Astrocyte (in vitro differentiated cells and primary cell): ENCODE data around the gene MAPK8IP3. TPM values are rescaled to one million over a fixed set of nuclear protein-coding genes. Genes with fewer than 3 reads are reported as not detected.

Source experiments
- DNase-seq: peaks from one replicate; pipeline ENCODE4 v3.0.0-alpha.2; 2010; ENCODE audit warnings: low read depth
- FAIRE-seq: peaks from 2 replicates; lab custom pipeline; 2011; peaks lifted over from hg19 to GRCh38; lab: Jason Lieb, UNC
- H2AFZ ChIP-seq: 2 replicates; pipeline ENCODE4 v1.6.0; 2012; ENCODE audit warnings: low read depth, low read length, inconsistent platforms
- H3K27ac ChIP-seq: 2 replicates; pipeline ENCODE4 v1.5.1; 2011; ENCODE audit warnings: low read depth, low read length, inconsistent platforms
- H3K27me3 ChIP-seq: 2 replicates; pipeline ENCODE4 v1.6.0; 2011; ENCODE audit warnings: low read length, inconsistent platforms; ENCODE audit not compliant: insufficient read depth
- H3K36me3 ChIP-seq: 2 replicates; pipeline ENCODE4 v1.5.1; 2011; ENCODE audit warnings: low read length, inconsistent platforms; ENCODE audit not compliant: insufficient read depth
- H3K4me1 ChIP-seq: 2 replicates; pipeline ENCODE4 v1.5.1; 2011; ENCODE audit warnings: low read length, inconsistent platforms; ENCODE audit not compliant: insufficient read depth
- H3K4me2 ChIP-seq: 2 replicates; pipeline ENCODE4 v1.6.0; 2012; ENCODE audit warnings: low read length, inconsistent platforms
- H3K4me3 ChIP-seq: 2 replicates; pipeline ENCODE4 v1.5.1; 2011; ENCODE audit warnings: low read depth, mild to moderate bottlenecking, low read length, inconsistent platforms; ENCODE audit not compliant: insufficient read depth
- H3K79me2 ChIP-seq: 2 replicates; pipeline ENCODE4 v1.6.0; 2012; ENCODE audit warnings: mild to moderate bottlenecking, low read length, inconsistent platforms; ENCODE audit not compliant: insufficient read depth
- H3K9ac ChIP-seq: 2 replicates; pipeline ENCODE4 v1.6.0; 2012; ENCODE audit warnings: mild to moderate bottlenecking, low read length, inconsistent platforms
- H3K9me3 ChIP-seq: 2 replicates; pipeline ENCODE4 v1.5.1; 2012; ENCODE audit warnings: low read depth, mild to moderate bottlenecking, low read length, inconsistent platforms; ENCODE audit not compliant: insufficient read depth
- H4K20me1 ChIP-seq: 2 replicates; pipeline ENCODE4 v1.6.0; 2012; ENCODE audit warnings: low read length, inconsistent platforms; ENCODE audit not compliant: insufficient read depth
- H3K27ac Mint-ChIP-seq: one replicate; pipeline ENCODE4 v1.8.0; 2021; ENCODE audit warnings: mild to moderate bottlenecking, mixed read lengths; ENCODE audit not compliant: unreplicated experiment
- H3K27me3 Mint-ChIP-seq: one replicate; pipeline ENCODE4 v1.8.0; 2021; ENCODE audit warnings: low read depth, mixed read lengths; ENCODE audit not compliant: unreplicated experiment
- H3K36me3 Mint-ChIP-seq: one replicate; pipeline ENCODE4 v1.8.0; 2021; ENCODE audit warnings: low read depth, mixed read lengths; ENCODE audit not compliant: unreplicated experiment
- H3K4me1 Mint-ChIP-seq: one replicate; pipeline ENCODE4 v1.8.0; 2021; ENCODE audit warnings: low read depth, mixed read lengths; ENCODE audit not compliant: unreplicated experiment
- H3K4me3 Mint-ChIP-seq: one replicate; pipeline ENCODE4 v1.8.0; 2021; ENCODE audit warnings: mild to moderate bottlenecking, moderate library complexity, mixed read lengths; ENCODE audit not compliant: unreplicated experiment
- H3K9me3 Mint-ChIP-seq: one replicate; pipeline ENCODE4 v1.8.0; 2021; ENCODE audit warnings: mild to moderate bottlenecking, mixed read lengths; ENCODE audit not compliant: unreplicated experiment
- EZH2 ChIP-seq: IDR thresholded peaks from 2 replicates; pipeline ENCODE4 v1.6.1; 2012; ENCODE audit warnings: mild to moderate bottlenecking, low read length, inconsistent platforms; ENCODE audit not compliant: insufficient read depth
- total RNA-seq: library from RNA; stranded (reverse); gene quantifications from 2 replicates; pipeline ENCODE4 v1.2.1, GENCODE V29; 2021
- TF ChIP-seq, protein P1 (sequence below): IDR thresholded peaks from 2 replicates; pipeline ENCODE4 v1.5.1; 2011; ENCODE audit warnings: low read depth, mild to moderate bottlenecking, inconsistent platforms, low read length, moderate library complexity; ENCODE audit not compliant: insufficient read depth

MAPK8IP3 gene
- total RNA-seq, 1 donor from 2014 or later: 92.4 TPM

DNA sequence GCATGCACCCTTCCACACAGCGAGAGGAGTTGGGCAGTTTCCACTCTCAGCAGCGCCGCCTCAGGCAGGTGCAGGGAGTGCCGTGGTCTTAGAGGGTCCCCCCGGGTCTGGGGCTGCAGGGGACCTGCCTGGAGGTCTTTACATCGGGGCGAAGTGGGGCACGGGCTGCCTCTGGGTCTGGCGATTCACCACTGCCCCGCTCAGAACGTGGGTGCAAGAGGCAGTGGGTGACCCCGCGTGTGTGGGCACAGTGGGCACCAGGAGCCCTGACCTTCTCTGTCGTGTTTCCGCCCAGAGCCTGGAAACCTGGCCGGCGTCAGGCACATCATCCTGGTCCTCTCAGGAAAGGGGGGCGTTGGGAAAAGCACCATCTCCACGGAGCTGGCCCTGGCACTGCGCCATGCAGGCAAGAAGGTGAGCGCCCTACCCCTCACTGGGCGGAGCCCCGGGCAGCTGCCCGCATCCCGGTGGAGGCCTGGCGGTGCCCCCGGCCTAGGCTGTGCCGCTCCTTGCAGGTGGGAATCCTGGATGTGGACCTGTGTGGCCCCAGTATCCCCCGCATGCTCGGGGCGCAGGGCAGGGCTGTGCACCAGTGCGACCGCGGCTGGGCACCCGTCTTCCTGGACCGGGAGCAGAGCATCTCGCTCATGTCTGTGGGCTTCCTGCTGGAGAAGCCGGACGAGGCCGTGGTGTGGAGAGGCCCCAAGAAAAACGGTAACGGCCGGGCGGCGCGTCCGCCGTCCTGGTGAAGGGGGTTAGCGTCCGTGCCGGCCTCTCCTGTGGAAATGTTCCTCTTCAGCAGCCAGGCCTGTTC lies 80.5 kb downstream of the MAPK8IP3 start:
- TF ChIP-seq, protein P1, sequence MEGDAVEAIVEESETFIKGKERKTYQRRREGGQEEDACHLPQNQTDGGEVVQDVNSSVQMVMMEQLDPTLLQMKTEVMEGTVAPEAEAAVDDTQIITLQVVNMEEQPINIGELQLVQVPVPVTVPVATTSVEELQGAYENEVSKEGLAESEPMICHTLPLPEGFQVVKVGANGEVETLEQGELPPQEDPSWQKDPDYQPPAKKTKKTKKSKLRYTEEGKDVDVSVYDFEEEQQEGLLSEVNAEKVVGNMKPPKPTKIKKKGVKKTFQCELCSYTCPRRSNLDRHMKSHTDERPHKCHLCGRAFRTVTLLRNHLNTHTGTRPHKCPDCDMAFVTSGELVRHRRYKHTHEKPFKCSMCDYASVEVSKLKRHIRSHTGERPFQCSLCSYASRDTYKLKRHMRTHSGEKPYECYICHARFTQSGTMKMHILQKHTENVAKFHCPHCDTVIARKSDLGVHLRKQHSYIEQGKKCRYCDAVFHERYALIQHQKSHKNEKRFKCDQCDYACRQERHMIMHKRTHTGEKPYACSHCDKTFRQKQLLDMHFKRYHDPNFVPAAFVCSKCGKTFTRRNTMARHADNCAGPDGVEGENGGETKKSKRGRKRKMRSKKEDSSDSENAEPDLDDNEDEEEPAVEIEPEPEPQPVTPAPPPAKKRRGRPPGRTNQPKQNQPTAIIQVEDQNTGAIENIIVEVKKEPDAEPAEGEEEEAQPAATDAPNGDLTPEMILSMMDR: no peak
- TF ChIP-seq EZH2: no peak
- H3K4me1 Mint-ChIP-seq: peaks cover 4% of the 10 kb centered on the region
- H3K4me2 ChIP-seq: no peak overlapping the region
- H3K9ac ChIP-seq: no peak overlapping the region
- H3K9me3 Mint-ChIP-seq: no peaks in the 10 kb centered on the region
- no peak overlapping the region for H3K27ac Mint-ChIP-seq
- H3K36me3 Mint-ChIP-seq: peaks cover 2% of the 10 kb centered on the region
- H3K79me2 ChIP-seq: peaks cover 60% of the 10 kb centered on the region
- no peak overlapping the region for H3K27ac ChIP-seq
- no peaks in the 10 kb centered on the region for H3K27me3 ChIP-seq
- FAIRE-seq (no peak), DNase-seq (no peak)
- peaks cover 2% of the 10 kb centered on the region for H3K36me3 ChIP-seq
- no peak overlapping the region for H3K4me3 ChIP-seq
- H3K4me3 Mint-ChIP-seq: no peak overlapping the region
- no peak overlapping the region for H2AFZ ChIP-seq
- no peaks in the 10 kb centered on the region for H3K27me3 Mint-ChIP-seq
- peaks cover 39% of the 10 kb centered on the region for H4K20me1 ChIP-seq
- no peaks in the 10 kb centered on the region for H3K9me3 ChIP-seq
- peaks cover 6% of the 10 kb centered on the region for H3K4me1 ChIP-seq

DNA sequence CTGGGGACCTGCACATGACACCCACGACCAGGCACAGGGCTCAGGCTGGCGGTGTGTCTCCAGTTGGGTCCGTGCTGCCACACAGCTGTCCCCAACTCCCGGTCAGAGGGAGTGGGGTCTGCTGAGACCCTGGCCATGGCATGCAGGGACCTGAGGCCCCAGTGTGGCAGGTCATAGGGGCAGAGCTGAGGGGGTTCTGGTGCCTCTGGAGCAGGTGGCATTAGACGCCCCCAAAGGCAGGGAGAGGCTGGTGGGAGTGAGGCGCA lies 81.0 kb downstream of the MAPK8IP3 start:
- no peak for TF ChIP-seq EZH2
- TF ChIP-seq, protein P1: no peak
- Histone ChIP-seq H3K36me3 (peaks cover 2% of the 10 kb centered on the region), H3K9me3 (no peaks in the 10 kb centered on the region), H3K4me3 (no peak overlapping the region), H2AFZ (no peak overlapping the region), H3K27me3 (no peaks in the 10 kb centered on the region), H3K4me2 (no peak overlapping the region), H3K27ac (no peak overlapping the region), H3K4me1 (peaks cover 4% of the 10 kb centered on the region), H3K9ac (no peak overlapping the region), H4K20me1 (peaks cover 34% of the 10 kb centered on the region), H3K79me2 (peaks cover 55% of the 10 kb centered on the region)
- Mint-ChIP-seq H3K9me3 (no peaks in the 10 kb centered on the region), H3K27me3 (no peaks in the 10 kb centered on the region), H3K4me3 (no peak overlapping the region), H3K4me1 (no peaks in the 10 kb centered on the region), H3K27ac (no peak overlapping the region), H3K36me3 (no peaks in the 10 kb centered on the region)
- no peak for DNase-seq
- no peak for FAIRE-seq

DNA sequence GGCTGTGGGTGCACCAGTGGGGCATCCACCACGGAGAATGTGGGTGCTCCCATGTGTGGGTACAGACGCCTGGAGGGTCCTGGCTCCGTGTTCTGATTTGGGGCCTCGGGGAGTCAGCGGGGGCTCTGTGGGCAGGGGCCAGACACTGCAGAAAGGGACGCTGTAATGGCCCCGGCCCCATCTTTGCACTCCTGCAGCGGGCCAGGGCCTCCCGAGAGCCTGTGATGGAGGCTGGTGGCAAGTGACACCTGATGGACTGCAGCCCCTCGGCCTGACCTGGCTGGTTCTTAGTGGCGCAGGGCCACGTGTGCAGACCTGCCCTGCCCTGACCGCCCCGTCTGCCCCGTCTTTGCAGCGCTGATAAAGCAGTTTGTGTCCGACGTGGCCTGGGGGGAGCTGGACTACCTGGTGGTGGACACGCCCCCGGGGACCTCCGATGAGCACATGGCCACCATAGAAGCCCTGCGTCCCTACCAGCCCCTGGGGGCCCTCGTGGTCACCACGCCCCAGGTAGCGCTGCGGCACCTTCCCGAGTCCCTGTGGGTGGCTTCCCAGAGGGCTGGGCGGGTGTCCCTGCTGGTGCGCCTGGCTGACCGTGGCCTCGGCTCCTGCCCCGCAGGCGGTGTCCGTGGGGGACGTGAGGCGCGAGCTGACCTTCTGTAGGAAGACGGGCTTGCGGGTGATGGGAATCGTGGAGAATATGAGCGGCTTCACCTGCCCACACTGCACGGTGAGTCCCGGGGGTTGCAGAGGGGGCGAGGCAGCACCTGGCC lies 81.5 kb downstream of the MAPK8IP3 start:
- H3K4me1 ChIP-seq: peaks cover 4% of the 10 kb centered on the region
- no peaks in the 10 kb centered on the region for H3K4me1 Mint-ChIP-seq
- no peak overlapping the region for H3K4me2 ChIP-seq
- no peak overlapping the region for H3K4me3 Mint-ChIP-seq
- H3K27me3 ChIP-seq: no peaks in the 10 kb centered on the region
- H4K20me1 ChIP-seq: peaks cover 33% of the 10 kb centered on the region
- H3K9me3 Mint-ChIP-seq: no peaks in the 10 kb centered on the region
- no peaks in the 10 kb centered on the region for H3K36me3 Mint-ChIP-seq
- H3K9me3 ChIP-seq: no peaks in the 10 kb centered on the region
- H3K79me2 ChIP-seq: peaks cover 52% of the 10 kb centered on the region
- FAIRE-seq: no peak
- no peak overlapping the region for H3K9ac ChIP-seq
- no peak overlapping the region for H2AFZ ChIP-seq
- no peak for TF ChIP-seq EZH2
- TF ChIP-seq, protein P1: no peak
- H3K36me3 ChIP-seq: peaks cover 2% of the 10 kb centered on the region
- H3K4me3 ChIP-seq: no peak overlapping the region
- DNase-seq: no peak
- no peak overlapping the region for H3K27ac Mint-ChIP-seq
- no peak overlapping the region for H3K27ac ChIP-seq
- H3K27me3 Mint-ChIP-seq: no peaks in the 10 kb centered on the region
